HUES64 (cell line): ENCODE results near the gene MAGEB17.
"Not testable (repeated sequence)": the region's sequence is repeated elsewhere in the genome, so short reads cannot be mapped to it uniquely, and the experiment has no call there.

Source experiments
- H3K27ac ChIP-seq: 2 replicates; pipeline ENCODE4 v1.7.0; 2013; ENCODE audit warnings: low read depth, low read length, inconsistent platforms
- H3K27me3 ChIP-seq: 2 replicates; pipeline ENCODE4 v1.6.1; 2013; ENCODE audit warnings: mild to moderate bottlenecking, low read length; ENCODE audit not compliant: insufficient read depth
- H3K36me3 ChIP-seq: 2 replicates; pipeline ENCODE4 v1.6.1; 2013; ENCODE audit warnings: mild to moderate bottlenecking, low read length; ENCODE audit not compliant: insufficient read depth
- H3K4me1 ChIP-seq: 2 replicates; pipeline ENCODE4 v1.6.1; 2013; ENCODE audit warnings: mild to moderate bottlenecking, low read length, moderate library complexity; ENCODE audit not compliant: insufficient read depth
- H3K4me3 ChIP-seq: 2 replicates; pipeline ENCODE4 v1.5.1; 2013; ENCODE audit warnings: mild to moderate bottlenecking, low read length, moderate library complexity
- H3K9ac ChIP-seq: 2 replicates; pipeline ENCODE4 v1.6.1; 2013; ENCODE audit warnings: mild to moderate bottlenecking, low read depth, low read length
- H3K9me3 ChIP-seq: 2 replicates; pipeline ENCODE4 v1.6.1; 2013; ENCODE audit warnings: low read depth, low read length; ENCODE audit not compliant: insufficient read depth
- WGBS: fragments of 150-250, 120-280 bp; methylation state at CpG from one replicate; pipeline ENCODE4 v1.1.7; 2013; ENCODE audit warnings: missing lambda C conversion rate; 5-methylcytosine and 5-hydroxymethylcytosine counted together

MAGEB17 gene

DNA sequence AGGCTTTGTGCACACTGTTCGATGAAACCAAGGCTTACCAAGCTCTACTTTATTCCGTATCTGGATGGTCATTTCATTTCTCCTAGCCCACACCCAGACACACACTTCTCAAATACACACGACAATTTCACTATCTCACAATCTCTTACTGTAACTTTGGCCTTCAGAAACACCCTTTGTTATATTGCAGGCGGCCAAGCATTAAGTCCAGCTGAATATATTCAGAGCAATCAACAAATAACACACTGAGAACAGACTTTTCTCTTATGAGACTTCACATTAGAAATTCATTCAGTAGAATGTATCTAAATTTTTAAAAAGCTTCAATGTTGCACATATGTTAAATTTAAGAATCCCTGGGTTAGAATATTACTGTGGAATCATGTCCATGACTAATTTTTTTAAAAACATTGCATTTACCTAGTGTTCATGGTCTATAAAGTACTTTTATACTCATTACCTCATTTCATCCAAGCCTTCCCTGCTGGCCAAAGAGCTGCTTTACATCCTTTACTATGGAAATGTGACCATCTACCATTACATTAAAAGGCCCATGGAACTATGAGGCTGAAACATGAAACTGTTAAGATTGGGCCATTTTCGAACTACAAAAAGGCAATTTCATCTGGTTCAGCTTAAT, 10.5 kb upstream of the MAGEB17 start:
- H3K9ac ChIP-seq, result no peak overlapping the region
- H3K27me3 ChIP-seq, result no peaks in the 10 kb centered on the region
- peaks cover 97% of the 10 kb centered on the region for H3K36me3 ChIP-seq
- no peak overlapping the region for H3K4me3 ChIP-seq
- peaks cover 3% of the 10 kb centered on the region; the same call in 1 of the 2 replicates for H3K4me1 ChIP-seq
- no peaks in the 10 kb centered on the region for H3K9me3 ChIP-seq
- H3K27ac ChIP-seq, result no peak overlapping the region
- WGBS, result 96% methylated on average over 5 of the region's 5 CpGs

- Histone ChIP-seq H3K27me3 (no peaks in the 10 kb centered on the region), H3K9me3 (no peaks in the 10 kb centered on the region), H3K9ac (no peak overlapping the region), H3K4me3 (no peak overlapping the region), H3K4me1 (peaks cover 8% of the 10 kb centered on the region; the same call in 1 of the 2 replicates), H3K27ac (no peak overlapping the region; the same call in 1 of the 2 replicates), H3K36me3 (peaks cover 84% of the 10 kb centered on the region)
- WGBS, result 75% methylated on average over 2 of the region's 3 CpGs
These were observed 6.6 kb upstream of the MAGEB17 start for GRCh38 chrX:16160729-16161128.

- not testable (repeated sequence) for H3K9me3 ChIP-seq, H3K27me3 ChIP-seq, H3K9ac ChIP-seq, H3K4me1 ChIP-seq, H3K4me3 ChIP-seq
- Histone ChIP-seq H3K36me3 (peaks cover 84% of the 10 kb centered on the region), H3K27ac (peak overlapping the region; percentile 62; the same call in 1 of the 2 replicates)
- no CpG with 5 or more reads among the region's 2 CpGs for WGBS
These were observed 6.1 kb upstream of the MAGEB17 start for GRCh38 chrX:16161173-16161572.

DNA sequence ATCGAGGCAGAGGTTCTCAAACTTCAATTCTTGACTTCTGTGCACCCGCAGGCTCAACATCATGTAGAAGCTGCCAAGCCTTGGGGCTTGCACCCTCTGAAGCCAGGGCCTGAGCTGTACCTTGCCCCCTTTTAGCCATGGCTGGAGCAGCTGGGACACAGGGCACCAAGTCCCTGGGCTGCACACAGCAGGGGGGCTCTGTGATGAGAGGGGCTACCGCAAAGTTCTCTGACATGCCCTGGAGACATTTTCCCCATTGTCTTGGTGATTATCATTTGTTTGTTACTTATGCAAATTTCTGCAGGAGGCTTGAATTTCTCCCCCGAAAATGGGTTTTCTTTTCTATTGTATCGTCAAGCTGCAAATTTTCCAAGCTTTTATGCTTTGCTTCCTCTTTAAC, 4.9 kb upstream of the MAGEB17 start:
- Histone ChIP-seq H3K9ac (no peak overlapping the region), H3K27me3 (no peaks in the 10 kb centered on the region), H3K4me1 (peaks cover 8% of the 10 kb centered on the region; the same call in 1 of the 2 replicates), H3K36me3 (peaks cover 84% of the 10 kb centered on the region), H3K27ac (peak overlapping the region; percentile 67; the same call in 1 of the 2 replicates), H3K9me3 (no peaks in the 10 kb centered on the region), H3K4me3 (no peak overlapping the region)
- 50% methylated on average over 5 of the region's 5 CpGs for WGBS

GRCh38 chrX:16164748-16165147, 2.5 kb upstream of the MAGEB17 start:
- Histone ChIP-seq H3K36me3 (peaks cover 74% of the 10 kb centered on the region), H3K4me3 (no peak overlapping the region), H3K9ac (no peak overlapping the region), H3K27me3 (no peaks in the 10 kb centered on the region), H3K27ac (no peak overlapping the region), H3K4me1 (peaks cover 8% of the 10 kb centered on the region; the same call in 1 of the 2 replicates), H3K9me3 (no peaks in the 10 kb centered on the region)
- 85% methylated on average over 2 of the region's 3 CpGs for WGBS

GRCh38 chrX:16171039-16171438, 3.8 kb downstream of the MAGEB17 start:
- WGBS, result 86% methylated on average over 9 of the region's 9 CpGs

GRCh38 chrX:16171944-16172343, 4.7 kb downstream of the MAGEB17 start:
- Histone ChIP-seq H3K36me3 (peaks cover 80% of the 10 kb centered on the region), H3K9me3 (no peaks in the 10 kb centered on the region), H3K27me3 (no peaks in the 10 kb centered on the region), H3K4me1 (no peaks in the 10 kb centered on the region; the same call in 1 of the 2 replicates), H3K27ac (no peak overlapping the region), H3K9ac (no peak overlapping the region), H3K4me3 (no peak overlapping the region)
- 88% methylated on average over 4 of the region's 4 CpGs for WGBS

More at GRCh38 chrX:16171039-16171438, 3.8 kb downstream of the MAGEB17 start:
- Histone ChIP-seq H3K27me3 (no peaks in the 10 kb centered on the region), H3K9me3 (no peaks in the 10 kb centered on the region), H3K36me3 (peaks cover 80% of the 10 kb centered on the region), H3K27ac (no peak overlapping the region), H3K4me3 (no peak overlapping the region), H3K9ac (no peak overlapping the region), H3K4me1 (no peaks in the 10 kb centered on the region)

- peaks cover 80% of the 10 kb centered on the region for H3K36me3 ChIP-seq
- H3K27me3 ChIP-seq, result no peaks in the 10 kb centered on the region
- H3K4me3 ChIP-seq, result no peak overlapping the region
- no peak overlapping the region for H3K9ac ChIP-seq
- H3K9me3 ChIP-seq, result no peaks in the 10 kb centered on the region
- H3K4me1 ChIP-seq, result peaks cover 3% of the 10 kb centered on the region
- WGBS, result 100% methylated on average over 1 of the region's 3 CpGs
- H3K27ac ChIP-seq, result no peak overlapping the region
These were observed 5.1 kb downstream of the MAGEB17 start for GRCh38 chrX:16172391-16172790.

DNA sequence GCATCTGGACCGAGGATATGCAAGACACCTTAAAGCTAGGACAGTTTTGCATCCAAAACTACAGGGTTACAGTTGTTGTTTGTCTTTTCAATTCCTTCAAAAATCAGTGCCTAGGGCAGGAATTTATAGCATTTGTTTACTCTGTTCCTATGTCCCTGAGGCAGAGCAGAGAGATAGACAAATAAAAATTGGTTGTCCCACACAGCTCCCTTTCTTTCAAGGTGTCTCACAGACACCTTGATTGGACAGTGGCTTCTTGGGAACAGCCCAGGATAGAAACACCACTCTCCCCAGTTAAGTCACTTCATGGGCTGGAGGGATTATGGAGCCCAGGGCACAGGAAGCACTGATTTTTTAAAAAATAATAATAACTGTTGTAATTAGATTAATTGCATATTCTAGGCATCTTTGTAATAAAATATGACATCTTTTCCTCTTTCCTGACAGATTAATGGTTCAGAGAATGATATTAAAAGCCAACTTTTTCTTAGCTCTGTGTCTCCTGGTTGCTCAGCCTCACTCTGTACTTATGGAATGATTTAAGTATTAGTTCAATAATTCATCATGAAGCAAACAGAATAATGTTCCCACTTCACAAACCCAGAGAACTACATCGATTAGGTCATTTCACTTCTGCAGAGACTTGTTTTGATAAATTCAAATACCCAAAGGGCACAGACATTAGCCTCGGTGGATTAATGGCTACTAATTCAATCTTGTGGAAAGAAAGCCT, 8.2 kb downstream of the MAGEB17 start:
- Histone ChIP-seq H3K36me3 (peaks cover 72% of the 10 kb centered on the region), H3K9me3 (no peaks in the 10 kb centered on the region), H3K27me3 (no peaks in the 10 kb centered on the region), H3K27ac (no peak overlapping the region), H3K9ac (no peak overlapping the region), H3K4me3 (no peak overlapping the region), H3K4me1 (peaks cover 16% of the 10 kb centered on the region)
- WGBS, result 59% methylated on average over 3 of the region's 3 CpGs

- no peaks in the 10 kb centered on the region for H3K27me3 ChIP-seq
- no peak overlapping the region for H3K4me3 ChIP-seq
- H3K9me3 ChIP-seq, result no peaks in the 10 kb centered on the region
- H3K4me1 ChIP-seq, result peaks cover 16% of the 10 kb centered on the region
- 54% methylated on average over 1 of the region's 2 CpGs for WGBS
- H3K27ac ChIP-seq, result no peak overlapping the region; the same call in 1 of the 2 replicates
- H3K36me3 ChIP-seq, result peaks cover 58% of the 10 kb centered on the region
- no peak overlapping the region for H3K9ac ChIP-seq
These were observed 10.0 kb downstream of the MAGEB17 start for GRCh38 chrX:16177260-16177659.

GRCh38 chrX:16183843-16184242, 16.6 kb downstream of the MAGEB17 start:
- Histone ChIP-seq H3K4me1 (peaks cover 38% of the 10 kb centered on the region), H3K27ac (peak overlapping the region; percentile 49; the same call in 1 of the 2 replicates), H3K9ac (peak overlapping the region; percentile 69), H3K4me3 (peak overlapping the region; percentile 50)
- not testable (repeated sequence) for H3K9me3 ChIP-seq, H3K36me3 ChIP-seq, H3K27me3 ChIP-seq
- 10% methylated on average over 6 of the region's 10 CpGs for WGBS
